Inflammatory macrophage treated with lipopolysaccharide for 4 hours (primary cell): ENCODE measurements around the gene CLSTN2.

Source experiments
- DNase-seq: peaks from one replicate; pipeline ENCODE4 v3.0.0-alpha.2; 2020

The CLSTN2 gene

DNA sequence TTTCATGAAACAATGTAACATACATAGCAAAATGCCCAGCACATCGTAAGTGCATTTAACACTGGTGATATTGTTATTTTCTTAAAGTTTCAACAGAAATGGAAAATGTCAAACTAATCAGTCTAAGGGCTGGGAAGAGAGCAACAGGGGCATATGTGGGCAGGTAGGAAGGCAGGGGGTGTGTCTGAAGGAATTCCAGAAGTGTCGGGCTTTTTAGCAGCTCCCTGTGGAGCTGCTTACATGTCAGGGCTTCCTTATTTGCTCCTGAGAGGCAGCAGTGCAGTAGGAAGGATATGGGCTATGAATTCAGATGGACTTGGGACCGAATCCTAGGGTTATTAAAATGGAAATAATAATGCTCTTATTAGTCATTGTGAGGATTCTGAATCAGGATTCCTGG, 311.6 kb downstream of the CLSTN2 start:
- no peak for DNase-seq

DNA sequence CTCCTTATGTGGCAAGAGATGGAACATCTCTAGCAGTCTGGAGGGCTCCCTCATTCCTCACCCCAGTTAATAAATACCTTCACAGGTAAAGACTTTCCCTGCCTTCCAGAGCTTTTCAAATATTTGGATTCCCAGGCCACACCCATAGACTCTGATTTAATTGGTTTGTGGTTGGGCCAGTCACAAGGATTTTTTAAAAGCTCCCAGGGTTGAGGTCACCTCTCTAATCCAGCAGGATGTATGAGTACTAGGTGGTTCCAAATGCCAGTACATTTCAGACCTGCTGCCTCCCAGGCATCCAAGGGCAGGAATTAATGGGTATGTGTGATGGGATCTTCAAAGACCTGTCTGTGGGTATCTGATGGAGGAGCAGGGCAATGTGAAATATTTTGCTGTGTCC, 312.8 kb downstream of the CLSTN2 start:
- no peak for DNase-seq

DNA sequence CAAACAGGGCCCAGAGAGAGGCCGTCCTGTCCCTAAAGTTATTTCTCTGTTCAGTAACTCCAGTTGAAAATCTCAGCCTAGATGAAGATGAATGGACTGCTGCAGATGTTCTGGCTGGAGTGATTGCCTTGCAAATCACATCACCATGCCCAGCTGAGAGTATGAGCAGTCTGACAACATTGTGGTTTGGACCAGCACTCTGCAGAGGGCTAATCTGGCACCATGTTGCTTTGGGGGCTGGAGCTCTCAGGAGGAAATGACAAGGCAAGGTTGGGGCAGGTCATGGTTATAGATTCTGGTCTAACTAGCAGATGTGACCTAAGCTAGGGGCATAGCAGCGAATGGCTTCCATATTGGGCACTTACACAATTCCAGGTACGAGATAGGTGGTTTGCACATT, 314.2 kb downstream of the CLSTN2 start:
- no peak for DNase-seq

DNA sequence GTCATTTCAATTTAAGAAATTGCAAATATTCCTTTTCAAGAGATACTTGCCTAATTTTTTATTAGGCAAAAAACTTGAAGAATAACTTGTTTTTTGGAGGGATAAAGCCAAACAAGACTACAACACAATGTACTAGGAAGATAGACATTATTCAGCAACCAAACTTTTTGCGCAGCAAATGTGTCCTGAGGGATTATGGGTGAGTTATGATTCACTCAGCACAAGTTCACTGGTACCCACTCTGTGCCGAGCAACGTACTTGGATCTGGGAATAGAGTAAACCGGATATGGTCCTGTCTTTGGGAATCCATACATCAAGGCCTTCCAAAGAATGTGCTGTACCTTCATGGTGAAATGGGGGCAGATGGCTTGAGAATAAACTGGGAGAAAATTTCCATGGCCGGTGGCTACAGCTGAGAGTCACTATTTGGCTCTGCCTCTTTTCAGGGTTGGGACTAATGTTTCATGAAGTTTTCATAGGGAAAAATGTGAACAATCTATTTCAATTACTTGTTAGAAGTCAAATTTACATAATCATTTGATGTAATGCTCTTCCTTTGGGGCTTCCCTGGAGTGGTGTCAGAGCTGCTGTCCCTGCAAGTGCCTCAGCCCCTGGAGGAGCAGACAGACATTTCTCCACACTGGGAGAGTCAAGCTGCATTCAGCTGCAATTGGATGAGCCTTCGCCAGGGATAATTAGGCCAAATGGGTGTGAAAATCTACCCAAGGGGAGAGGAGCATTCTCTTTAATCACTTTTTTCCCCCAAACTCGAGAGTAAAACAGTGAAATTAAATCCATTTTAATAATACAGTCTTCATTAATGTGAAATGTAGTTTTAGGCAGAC, 315.2 kb downstream of the CLSTN2 start:
- DNase-seq = no peak

DNA sequence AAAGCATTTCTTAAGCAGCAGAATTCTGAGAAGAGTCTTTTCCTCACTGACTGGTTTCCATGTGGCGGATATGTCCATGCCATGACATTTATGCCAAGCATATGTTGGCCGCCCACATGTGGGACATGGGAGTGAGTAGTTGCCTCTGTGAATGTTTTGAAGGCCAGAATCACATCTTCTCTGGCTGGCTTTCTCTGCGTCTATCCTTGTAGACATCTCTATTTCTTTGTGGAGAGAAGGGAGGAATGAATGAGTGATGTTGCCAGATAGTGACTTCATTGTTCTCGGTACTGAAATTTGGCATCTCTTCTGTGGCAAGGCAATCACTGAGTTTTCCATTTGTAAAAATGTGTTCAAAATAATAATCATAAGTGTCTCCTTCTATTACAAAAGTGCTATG, 316.0 kb downstream of the CLSTN2 start:
- DNase-seq = no peak

DNA sequence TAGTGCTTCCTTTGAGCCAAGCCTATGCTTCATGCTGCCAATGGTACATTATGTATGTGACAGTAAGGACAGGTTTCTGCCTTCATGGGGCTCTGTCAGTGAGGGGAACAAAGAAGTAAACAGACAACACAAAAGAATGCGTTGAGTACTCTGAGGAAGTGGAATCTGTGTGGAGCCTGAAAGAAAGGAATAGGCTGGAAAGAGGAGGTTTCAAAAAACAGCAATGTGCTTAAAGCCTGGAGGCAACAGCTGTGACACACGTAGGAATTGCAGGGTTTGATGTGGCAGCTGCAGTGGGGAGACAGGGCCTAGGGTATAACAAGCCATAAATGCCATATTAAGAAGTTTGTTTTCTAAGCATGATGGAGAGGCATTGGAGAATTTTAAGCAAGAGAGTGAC, 316.7 kb downstream of the CLSTN2 start:
- DNase-seq = no peak

DNA sequence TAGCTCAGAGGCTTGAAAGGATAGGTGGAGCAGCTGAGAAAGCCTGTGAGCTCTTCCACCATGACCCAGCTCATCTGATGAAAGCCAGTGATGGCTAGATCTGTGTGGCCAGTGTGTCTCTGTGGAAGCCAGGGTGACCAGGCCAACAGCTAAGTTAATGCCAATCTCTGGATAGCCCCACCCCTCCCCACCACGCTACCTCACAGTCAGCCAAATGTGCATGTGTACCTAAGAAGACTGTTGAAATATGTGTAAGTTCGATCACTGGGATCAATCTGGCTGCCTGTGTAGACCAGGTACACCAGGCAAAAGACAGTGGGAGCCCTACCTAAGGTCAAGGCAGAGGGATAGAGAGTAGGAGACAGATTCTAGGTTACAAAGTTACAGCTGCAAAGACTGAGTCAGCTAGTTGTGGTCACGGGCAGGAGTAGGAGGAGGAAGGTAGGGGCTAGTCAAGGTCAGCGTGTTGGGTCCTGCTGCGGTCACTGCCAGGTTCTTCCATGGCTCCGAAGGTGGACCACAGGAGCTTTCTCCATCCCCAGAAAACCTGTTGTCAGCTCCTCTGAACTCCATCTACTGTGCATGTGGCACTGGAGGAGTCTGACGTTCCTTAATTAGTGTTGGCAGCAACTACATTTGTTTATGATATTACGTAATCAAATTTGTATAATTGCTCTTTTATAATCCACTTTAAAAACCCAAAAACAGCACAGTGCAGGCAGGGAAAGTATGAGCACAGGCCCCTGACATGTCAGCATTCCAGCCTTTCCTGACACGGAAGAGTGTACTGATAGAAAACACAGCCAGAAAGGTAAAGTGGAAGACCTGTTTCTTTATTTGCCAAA, 318.0 kb downstream of the CLSTN2 start:
- DNase-seq = no peak

DNA sequence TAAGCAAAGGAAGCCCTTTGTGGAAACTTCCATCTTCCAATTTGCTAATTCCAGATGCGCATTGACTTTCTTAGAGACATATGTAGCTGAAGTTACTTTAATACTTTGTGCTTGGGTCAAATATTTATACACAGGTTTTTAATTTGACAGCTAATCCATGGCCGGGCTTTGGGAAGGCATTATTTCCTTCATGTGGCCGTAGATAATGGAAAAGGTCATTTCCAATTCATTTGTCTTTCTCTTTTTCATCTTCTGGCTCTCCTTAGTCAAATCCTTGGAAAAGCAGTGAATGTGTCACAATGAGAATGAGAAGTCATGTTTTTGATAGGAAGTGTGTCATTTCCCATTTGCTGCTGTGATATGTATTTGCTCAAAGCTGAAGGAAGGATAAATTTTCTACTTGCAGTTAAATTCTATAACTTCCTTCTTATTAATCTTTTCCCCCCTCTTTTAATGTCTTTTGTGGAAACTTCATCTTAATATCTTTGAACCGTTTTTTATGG, 323.3 kb downstream of the CLSTN2 start:
- DNase-seq = no peak

DNA sequence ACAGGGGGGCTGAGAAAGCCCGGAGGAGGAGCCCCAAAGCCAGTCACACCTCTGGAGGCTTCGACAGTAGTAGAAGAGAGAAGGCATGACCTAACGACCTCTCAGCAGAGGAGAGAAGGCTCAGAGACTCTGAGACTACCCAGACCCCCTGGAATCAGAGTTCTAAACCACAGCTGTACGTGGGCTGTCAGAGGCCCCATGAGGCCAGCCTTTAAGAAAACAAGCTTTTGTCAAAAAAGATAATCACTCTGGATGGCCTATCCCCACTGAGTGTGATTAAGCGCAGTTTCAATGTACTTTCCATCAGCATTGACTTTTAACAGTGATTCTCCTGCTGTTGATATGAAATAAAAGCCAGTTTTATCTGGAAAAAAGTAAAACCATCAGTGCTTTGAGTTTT, 330.3 kb downstream of the CLSTN2 start:
- no peak for DNase-seq

DNA sequence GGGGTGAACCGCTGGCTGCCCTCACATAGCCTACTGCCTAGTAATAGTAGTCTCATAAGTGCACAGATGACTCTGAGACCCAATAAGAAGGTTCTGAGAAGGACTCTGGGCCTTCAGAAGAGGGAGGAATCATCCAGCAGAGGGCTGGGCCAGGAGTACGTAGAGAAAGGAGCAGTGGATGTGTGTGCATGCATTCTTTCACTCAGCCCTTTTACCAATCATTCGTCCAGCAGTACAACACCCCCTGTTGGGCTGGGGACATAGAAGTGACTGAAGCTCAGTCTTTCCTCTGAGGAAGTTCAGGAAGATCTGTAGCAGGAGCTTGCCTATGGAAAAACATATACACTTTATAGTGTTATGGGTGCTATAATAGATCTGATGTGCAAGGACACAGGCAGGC, 333.1 kb downstream of the CLSTN2 start:
- DNase-seq = no peak

DNA sequence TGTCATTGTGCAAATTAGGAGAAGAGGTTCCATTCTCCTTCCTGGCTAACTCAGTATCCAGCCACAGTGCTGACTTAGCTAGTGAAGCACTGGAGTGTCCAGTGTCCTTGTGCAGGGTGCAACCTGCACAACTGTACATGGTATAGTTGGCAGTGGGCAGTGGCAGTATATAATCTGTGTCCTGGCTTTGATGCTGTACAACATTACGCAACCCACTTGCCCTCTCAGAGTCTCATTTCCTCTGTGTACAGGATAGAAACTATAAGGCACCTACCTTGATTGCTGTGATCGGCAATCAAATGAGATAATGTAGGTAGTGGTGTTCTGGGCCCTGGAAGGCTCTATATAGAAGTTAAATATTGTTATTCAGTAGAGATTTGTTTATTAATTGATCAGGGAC, 333.6 kb downstream of the CLSTN2 start:
- no peak for DNase-seq

DNA sequence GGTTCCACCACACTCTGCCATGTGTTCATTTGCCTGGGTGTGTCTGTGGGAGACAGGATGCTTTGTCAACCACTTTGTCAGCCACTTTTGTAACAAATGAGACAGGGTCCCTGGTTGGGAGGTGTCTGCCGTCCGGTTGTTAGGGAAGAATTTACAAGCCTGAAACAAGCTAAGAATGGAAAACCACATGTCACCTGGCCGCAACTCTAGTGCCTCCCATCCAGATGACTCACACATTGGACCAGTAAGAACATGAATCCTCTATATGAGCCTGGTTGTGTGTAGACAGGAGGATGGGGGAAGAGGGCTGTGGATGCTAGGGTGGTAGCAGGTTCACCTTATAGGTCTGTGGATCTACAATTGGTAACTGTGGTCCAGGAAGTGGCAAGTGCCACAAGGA, 335.3 kb downstream of the CLSTN2 start:
- no peak for DNase-seq

DNA sequence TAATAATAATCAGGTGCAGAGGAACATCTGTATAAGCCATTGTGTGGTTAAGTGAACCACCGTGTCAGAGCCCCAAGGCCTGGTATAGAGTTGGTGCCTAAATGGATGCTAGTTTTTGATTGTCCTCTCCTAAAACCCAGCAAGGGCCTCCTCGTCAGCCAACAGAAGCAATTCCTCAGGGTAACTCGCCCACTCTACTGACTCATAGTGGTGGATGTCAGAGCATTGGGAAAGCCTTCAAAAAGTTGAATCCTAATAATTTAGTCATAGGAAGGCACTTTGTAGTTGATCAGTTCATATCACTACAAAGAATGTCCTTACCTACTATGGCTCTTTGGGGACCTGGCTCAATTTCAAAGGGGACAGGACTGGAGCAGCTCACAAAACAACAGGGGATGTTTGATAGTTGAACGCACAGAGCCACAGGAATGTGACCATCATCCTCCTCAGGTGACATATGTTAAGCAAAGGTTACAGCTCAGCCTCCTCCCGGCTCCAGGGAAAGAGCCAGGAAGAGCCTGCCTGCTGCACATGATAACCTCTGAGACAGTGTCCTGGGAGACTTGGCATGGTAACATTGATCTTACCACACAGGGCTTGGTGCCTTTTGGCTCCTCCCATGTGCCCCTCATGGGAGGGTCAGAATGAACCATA, 338.7 kb downstream of the CLSTN2 start:
- DNase-seq = no peak

DNA sequence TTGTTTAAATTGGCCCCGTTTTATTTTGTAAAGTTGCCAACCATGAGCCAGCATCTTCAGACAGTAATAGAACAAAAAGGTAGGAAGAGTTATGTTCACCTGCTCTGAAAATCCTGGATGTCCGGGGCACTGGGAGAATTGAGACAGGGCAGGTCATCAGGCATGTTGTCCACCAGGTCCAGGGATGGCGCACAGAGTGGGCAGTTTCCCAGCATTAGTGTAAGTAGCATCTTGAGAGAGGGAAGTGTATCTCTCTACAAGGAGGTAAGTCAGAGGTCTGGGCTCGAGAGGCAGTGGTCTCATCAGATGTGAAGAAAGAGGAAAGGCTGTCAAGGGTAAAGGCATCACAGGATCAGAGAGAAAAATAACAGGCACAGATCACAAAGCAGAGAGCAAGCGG, 339.4 kb downstream of the CLSTN2 start:
- DNase-seq = no peak

DNA sequence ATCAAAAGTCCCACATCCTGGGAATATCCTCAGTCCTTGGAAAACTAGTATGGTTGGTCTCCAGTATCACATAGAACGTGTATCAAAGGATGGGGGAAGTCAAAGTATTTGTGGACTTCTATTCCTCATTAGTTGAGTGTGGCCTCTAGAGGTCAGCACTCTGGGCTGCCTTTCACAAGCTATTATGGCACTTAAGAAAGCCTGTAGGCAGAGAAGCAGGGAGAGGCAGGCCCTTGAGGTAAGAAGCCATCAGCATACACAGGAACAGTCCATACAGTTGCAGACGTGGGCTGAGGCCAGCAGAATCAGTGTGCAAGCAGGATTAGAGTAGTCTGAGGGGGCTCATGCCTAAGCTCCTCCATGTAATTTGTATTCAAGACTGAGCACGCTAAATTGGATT, 341.7 kb downstream of the CLSTN2 start:
- no peak for DNase-seq

DNA sequence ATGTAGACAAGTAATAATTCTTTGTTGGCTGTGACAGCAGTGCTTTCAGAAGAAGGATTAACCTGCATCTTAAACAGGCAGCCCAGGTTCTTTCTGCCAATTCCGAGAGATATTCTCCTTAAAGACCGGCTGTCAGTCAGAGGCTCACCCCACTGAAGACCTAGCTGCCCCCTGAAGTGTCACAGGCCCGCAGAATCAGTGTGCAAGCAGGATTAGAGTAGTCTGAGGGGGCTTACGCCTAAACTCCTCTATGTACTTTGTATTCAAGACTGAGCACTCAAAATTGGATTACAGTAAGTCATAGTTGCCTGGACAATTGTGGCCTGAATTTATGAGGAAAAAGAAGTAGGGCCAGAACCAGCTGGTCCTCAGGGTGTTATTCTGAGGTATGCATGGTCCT, 342.9 kb downstream of the CLSTN2 start:
- no peak for DNase-seq

DNA sequence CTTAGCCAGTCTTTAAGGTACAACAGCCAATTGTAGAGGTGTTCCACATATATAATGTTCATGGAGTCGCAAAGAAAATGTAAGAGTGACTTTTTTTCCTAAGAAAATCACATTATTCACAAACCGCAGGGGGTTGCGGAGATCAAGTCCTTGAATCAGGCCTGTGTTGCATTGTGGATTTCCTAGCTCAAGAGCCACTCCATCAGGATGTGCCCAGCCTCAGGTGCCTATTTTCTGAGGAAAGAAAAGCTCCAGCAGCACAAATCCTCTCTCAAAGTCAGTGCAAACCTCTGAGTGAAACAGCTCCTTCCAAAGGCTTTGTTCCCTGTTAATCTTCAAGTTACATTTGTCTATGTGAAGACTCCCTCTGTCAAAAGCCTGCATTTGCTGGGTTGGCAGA, 349.4 kb downstream of the CLSTN2 start:
- DNase-seq = no peak

DNA sequence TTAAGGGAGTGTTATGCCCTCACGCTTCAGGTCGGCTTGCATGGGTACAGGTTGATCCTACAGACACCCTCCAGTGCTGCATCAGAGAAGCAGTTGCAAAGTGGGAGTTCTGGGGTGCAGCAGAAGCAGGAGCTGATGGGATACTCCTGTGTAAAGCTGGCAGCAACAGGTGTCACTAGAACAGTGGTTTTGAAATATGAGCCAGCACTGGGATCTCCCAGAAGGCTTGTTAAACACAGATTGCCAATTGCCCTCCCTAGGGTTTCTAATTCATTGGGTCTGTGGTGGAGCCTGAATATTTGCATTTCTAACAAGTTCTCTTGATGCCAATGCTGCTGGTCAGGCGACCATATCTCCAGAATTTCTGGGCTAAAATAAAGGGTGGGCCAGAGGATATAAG, 350.4 kb downstream of the CLSTN2 start:
- DNase-seq = no peak

DNA sequence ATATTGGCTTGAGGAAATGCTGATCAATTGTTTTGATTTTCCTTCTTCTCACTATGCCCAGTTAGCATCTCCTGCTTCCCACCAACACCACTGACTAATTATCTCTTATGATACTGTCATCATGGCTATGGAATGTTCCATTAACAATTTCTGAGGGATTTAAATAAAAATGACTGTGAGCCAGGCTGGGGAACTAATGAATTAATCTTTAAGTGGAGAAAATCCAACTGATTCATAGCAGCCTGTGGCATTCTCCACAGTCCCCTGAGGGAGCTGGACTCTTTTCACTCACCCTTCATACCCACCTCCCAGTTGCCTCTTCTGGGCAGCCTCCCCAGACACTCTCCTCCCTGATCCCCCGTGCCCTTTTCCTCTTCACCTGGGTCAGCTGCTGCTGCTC, 353.6 kb downstream of the CLSTN2 start:
- DNase-seq = no peak

DNA sequence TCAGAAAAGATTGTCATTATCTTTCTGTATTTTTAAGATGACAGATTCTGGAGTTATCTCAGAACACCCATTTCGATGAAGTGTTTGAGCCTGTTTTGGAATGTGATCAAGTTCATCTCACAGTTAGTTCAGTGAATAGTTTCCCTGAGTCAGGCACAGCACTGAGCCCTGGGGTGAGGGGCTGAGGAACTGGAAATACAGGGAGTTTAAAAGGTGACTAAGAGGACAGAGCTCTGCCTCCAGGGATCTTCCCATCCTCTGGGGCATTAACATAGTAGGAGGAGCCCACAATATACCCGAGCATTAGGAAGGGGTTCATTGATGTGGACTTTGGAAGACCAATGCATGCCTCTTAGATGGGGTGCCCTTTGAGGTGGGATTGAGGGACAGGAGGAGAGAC, 355.1 kb downstream of the CLSTN2 start:
- DNase-seq = no peak

DNA sequence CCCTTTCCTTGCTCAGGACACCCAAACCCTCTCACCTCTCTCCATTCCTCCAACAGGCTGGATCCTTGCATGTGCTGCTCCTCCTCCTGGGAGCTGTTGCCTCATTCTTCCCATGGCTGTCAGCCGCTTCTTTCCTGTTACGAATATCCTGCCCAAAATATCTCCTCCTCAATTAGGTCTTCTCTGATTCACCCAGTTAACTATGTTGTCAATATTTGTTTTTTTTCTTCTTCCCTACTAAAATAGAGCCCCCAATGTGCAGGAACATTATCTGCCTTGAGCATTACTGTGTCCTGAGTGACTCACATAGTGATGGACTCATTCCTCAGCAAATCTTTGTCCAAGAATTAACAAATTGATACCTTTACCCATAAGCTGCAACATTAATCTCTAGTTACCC, 357.2 kb downstream of the CLSTN2 start:
- no peak for DNase-seq

DNA sequence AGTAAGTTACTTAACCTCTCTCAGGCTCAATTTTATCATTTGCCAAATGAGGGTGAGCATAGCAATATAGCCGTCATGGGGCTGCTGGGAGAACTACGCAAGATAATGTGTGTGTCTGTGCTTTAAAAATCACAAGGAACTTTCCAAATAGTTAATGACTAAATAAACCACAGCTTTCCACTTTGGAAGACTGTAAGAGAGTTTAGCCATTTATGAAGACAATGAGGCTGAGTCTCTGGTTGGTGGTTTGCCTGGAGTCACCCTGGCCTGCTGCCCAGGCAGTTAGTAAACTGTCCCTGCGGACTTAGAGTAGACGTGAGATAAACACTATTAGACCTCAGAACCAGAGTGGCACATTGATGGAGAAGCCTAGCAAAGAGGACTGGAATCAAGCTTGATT, 357.7 kb downstream of the CLSTN2 start:
- DNase-seq = no peak

DNA sequence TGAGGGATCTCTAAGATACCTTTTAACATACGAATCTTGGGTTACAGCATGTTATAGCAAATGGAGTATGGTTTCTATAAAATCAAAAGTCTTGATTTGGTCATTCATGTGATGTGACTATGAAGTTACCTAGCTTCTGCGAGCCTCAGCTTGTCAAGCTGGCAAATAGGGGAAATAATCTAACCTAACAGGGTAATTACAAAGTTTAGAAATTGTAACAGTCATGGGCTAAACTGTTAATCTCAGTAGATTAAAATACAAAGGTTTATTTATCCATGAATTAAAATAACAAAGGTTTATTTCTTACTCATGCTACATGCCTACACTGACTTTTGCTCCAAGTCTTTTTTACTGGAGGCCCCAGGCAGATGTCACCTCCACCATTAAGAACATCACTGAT, 359.1 kb downstream of the CLSTN2 start:
- no peak for DNase-seq
